Left renal pelvis (tissue), 4 donors: ENCODE data around the gene C15orf61. TPM values are rescaled to one million over a fixed set of nuclear protein-coding genes. Genes with fewer than 3 reads are reported as not detected.

ENCODE experiments used
- DNase-seq, 4 donors: peaks; one replicate each; pipeline ENCODE4 v3.0.0-alpha.2; 2013; ENCODE audit warnings: low read depth in 4 of 4, low spot score in 3 of 4
- polyA plus RNA-seq, 4 donors: library from polyadenylated mRNA; unstranded; fragments of 120-200 nt; gene quantifications; one replicate each; pipeline ENCODE4 v1.2.1, GENCODE V29; 2013; ENCODE audit not compliant: insufficient read length in 4 of 4

C15orf61 gene
- polyA plus RNA-seq, 4 donors = 7.2 to 8.0 (median 7.5) TPM

DNA sequence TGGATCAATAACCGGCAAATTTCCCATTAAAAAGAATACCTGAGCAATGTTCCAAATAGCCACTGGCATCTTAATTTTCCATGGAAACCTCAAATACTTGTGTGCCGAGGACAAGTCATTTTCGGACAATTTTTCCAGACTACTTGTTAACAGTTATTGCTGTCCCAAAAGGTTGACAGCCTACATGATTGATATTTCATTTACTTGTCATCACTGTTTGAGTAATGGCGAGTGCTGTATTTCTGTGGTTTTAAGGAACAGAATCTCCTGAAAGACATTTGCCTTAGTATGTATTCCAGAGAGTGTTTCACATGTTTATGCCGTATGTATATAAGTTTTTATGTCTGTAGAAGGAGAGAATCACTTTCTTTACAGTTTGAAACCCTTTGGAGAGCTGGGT is 58.2 kb downstream of the C15orf61 start:
- DNase-seq = no peak

Other genes with a start within 250 kb of the C15orf61 start
- gene MAP2K5, start 21.6 kb downstream of the C15orf61 start, polyA plus RNA-seq = 10 to 100 TPM; 19.1 to 21.8 (median 21.1) TPM